Umbilical cord (tissue), 2 donors: Measurements from ENCODE around the gene RYR1. TPM values are rescaled to one million over a fixed set of nuclear protein-coding genes. Genes with fewer than 3 reads are reported as not detected.
"Not testable (repeated sequence)": the region's sequence is repeated elsewhere in the genome, so short reads cannot be mapped to it uniquely, and the experiment has no call there.

ENCODE experiments used
- DNase-seq: peaks from one replicate; pipeline ENCODE4 v3.0.0-alpha.2; 2015; ENCODE audit warnings: low spot score
- total RNA-seq: library from RNA; depleted of rRNA; stranded (reverse); fragments of >200 nt; gene quantifications from one replicate; pipeline ENCODE4 v1.2.3, GENCODE V29; 2014; ENCODE audit warnings: low replicate concordance; ENCODE audit not compliant: insufficient read depth

Gene RYR1
- total RNA-seq, 1 donor from 2014 or later, result 1.4 TPM

GRCh38 chr19:38425810-38426466, 7.6 kb upstream of the RYR1 start, which contains the start of gene RASGRP4:
TSS of gene RASGRP4 (minus strand) at chr19:38426219. CDS start at chr19:38426091, 128 bp downstream.
- DNase-seq, result no peak

- not testable (repeated sequence) for DNase-seq
Observed at GRCh38 chr19:38427035-38427677, 6.3 kb upstream of the RYR1 start.

- DNase-seq, result no peak
Observed at GRCh38 chr19:38429055-38429810, 4.3 kb upstream of the RYR1 start.

GRCh38 chr19:38429811-38430156, 3.7 kb upstream of the RYR1 start:
- DNase-seq, result no peak

GRCh38 chr19:38430931-38431330, 2.6 kb upstream of the RYR1 start:
- no peak for DNase-seq

- DNase-seq, result peak; percentile 30
Observed at GRCh38 chr19:38434549-38435051, 1.1 kb downstream of the RYR1 start.

GRCh38 chr19:38437295-38437694, 3.8 kb downstream of the RYR1 start:
- no peak for DNase-seq

GRCh38 chr19:38437917-38438316, 4.4 kb downstream of the RYR1 start:
- DNase-seq, result no peak

GRCh38 chr19:38440592-38440991, 7.1 kb downstream of the RYR1 start:
- DNase-seq, result no peak

- DNase-seq, result no peak
Observed at GRCh38 chr19:38441657-38442348, 8.3 kb downstream of the RYR1 start.

GRCh38 chr19:38442736-38443135, 9.2 kb downstream of the RYR1 start:
- DNase-seq, result no peak

- no peak for DNase-seq
Observed at GRCh38 chr19:38443458-38443999, 10.0 kb downstream of the RYR1 start.

- no peak for DNase-seq
Observed at GRCh38 chr19:38444026-38444425, 10.5 kb downstream of the RYR1 start.

- no peak for DNase-seq
Observed at GRCh38 chr19:38445362-38445761, 11.9 kb downstream of the RYR1 start.

- no peak for DNase-seq
Observed at GRCh38 chr19:38448225-38448624, 14.7 kb downstream of the RYR1 start.

- no peak for DNase-seq
Observed at GRCh38 chr19:38449518-38449917, 16.0 kb downstream of the RYR1 start.

- no peak for DNase-seq
Observed at GRCh38 chr19:38451036-38451435, 17.5 kb downstream of the RYR1 start.

GRCh38 chr19:38451629-38452028, 18.1 kb downstream of the RYR1 start:
- no peak for DNase-seq

- no peak for DNase-seq
Observed at GRCh38 chr19:38452430-38453366, 19.2 kb downstream of the RYR1 start.

GRCh38 chr19:38453596-38453995, 20.1 kb downstream of the RYR1 start:
- no peak for DNase-seq
